Osteoblast (primary cell): Measurements from ENCODE around the gene PDLIM5. TPM values are rescaled to one million over a fixed set of nuclear protein-coding genes. Genes with fewer than 3 reads are reported as not detected.
"Not testable (repeated sequence)": the region's sequence is repeated elsewhere in the genome, so short reads cannot be mapped to it uniquely, and the experiment has no call there.

ENCODE experiments used
- DNase-seq: peaks from one replicate; pipeline ENCODE4 v3.0.0; 2011; ENCODE audit warnings: low spot score, mixed read lengths; ENCODE audit not compliant: insufficient read length; ENCODE audit errors: missing footprints
- H2AFZ ChIP-seq: 2 replicates; pipeline ENCODE4 v1.6.0; 2011; ENCODE audit warnings: mild to moderate bottlenecking, low read length
- H3K27ac ChIP-seq: 2 replicates; pipeline ENCODE4 v1.5.1; 2011; ENCODE audit warnings: mild to moderate bottlenecking, low read depth, low read length, moderate library complexity
- H3K27me3 ChIP-seq: 2 replicates; pipeline ENCODE4 v1.6.0; 2012; ENCODE audit warnings: mild to moderate bottlenecking, control low read depth, inconsistent platforms, low read length, moderate library complexity; ENCODE audit not compliant: insufficient read depth
- H3K36me3 ChIP-seq: 2 replicates; pipeline ENCODE4 v1.5.1; 2011; ENCODE audit warnings: mild to moderate bottlenecking, low read length, control low read depth, moderate library complexity; ENCODE audit not compliant: insufficient read depth
- H3K4me1 ChIP-seq: 2 replicates; pipeline ENCODE4 v1.5.1; 2011; ENCODE audit warnings: mild to moderate bottlenecking, low read length, control low read depth, moderate library complexity; ENCODE audit not compliant: insufficient read depth
- H3K4me2 ChIP-seq: 2 replicates; pipeline ENCODE4 v1.6.0; 2011; ENCODE audit warnings: mild to moderate bottlenecking, low read length; ENCODE audit not compliant: insufficient read depth
- H3K4me3 ChIP-seq: fragments of 200-600 bp; sonication (generic); 3 replicates; pipeline ENCODE4 v1.5.1; 2012; ENCODE audit warnings: mild to moderate bottlenecking, low read length, inconsistent platforms; ENCODE audit not compliant: insufficient read depth
- H3K79me2 ChIP-seq: 2 replicates; pipeline ENCODE4 v1.6.0; 2012; ENCODE audit warnings: mild to moderate bottlenecking, low read length, control low read depth, inconsistent platforms; ENCODE audit not compliant: insufficient read depth
- H3K9me3 ChIP-seq: 2 replicates; pipeline ENCODE4 v1.5.1; 2011; ENCODE audit warnings: low read depth, low read length, control low read depth
- H4K20me1 ChIP-seq: 2 replicates; pipeline ENCODE4 v1.6.0; 2012; ENCODE audit warnings: mild to moderate bottlenecking, low read length, control low read depth; ENCODE audit not compliant: insufficient read depth
- total RNA-seq: library from RNA; depleted of rRNA; stranded (reverse); fragments of >200 nt; gene quantifications from 2 replicates; pipeline ENCODE4 v1.2.3, GENCODE V29; 2012
- TF ChIP-seq, protein P1 (sequence below): IDR thresholded peaks from 2 replicates; pipeline ENCODE4 v1.5.1; 2011; ENCODE audit warnings: mild to moderate bottlenecking, low read depth, low read length, moderate library complexity; ENCODE audit errors: extremely low read depth

Gene PDLIM5
- total RNA-seq, 1 donor, result 312 TPM

- no peak overlapping the region for H2AFZ ChIP-seq
- no peak overlapping the region for H3K27ac ChIP-seq
- peaks cover 71% of the 10 kb centered on the region for H3K36me3 ChIP-seq
- peaks cover 66% of the 10 kb centered on the region for H3K79me2 ChIP-seq
- no peaks in the 10 kb centered on the region for H3K9me3 ChIP-seq
- H3K4me1 ChIP-seq, result no peaks in the 10 kb centered on the region
- H4K20me1 ChIP-seq, result peaks cover 10% of the 10 kb centered on the region
- no peak overlapping the region for H3K4me2 ChIP-seq
- TF ChIP-seq, protein P1, sequence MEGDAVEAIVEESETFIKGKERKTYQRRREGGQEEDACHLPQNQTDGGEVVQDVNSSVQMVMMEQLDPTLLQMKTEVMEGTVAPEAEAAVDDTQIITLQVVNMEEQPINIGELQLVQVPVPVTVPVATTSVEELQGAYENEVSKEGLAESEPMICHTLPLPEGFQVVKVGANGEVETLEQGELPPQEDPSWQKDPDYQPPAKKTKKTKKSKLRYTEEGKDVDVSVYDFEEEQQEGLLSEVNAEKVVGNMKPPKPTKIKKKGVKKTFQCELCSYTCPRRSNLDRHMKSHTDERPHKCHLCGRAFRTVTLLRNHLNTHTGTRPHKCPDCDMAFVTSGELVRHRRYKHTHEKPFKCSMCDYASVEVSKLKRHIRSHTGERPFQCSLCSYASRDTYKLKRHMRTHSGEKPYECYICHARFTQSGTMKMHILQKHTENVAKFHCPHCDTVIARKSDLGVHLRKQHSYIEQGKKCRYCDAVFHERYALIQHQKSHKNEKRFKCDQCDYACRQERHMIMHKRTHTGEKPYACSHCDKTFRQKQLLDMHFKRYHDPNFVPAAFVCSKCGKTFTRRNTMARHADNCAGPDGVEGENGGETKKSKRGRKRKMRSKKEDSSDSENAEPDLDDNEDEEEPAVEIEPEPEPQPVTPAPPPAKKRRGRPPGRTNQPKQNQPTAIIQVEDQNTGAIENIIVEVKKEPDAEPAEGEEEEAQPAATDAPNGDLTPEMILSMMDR, result no peak
- DNase-seq, result no peak
- no peaks in the 10 kb centered on the region for H3K27me3 ChIP-seq
- H3K4me3 ChIP-seq, result no peak overlapping the region
Measured at GRCh38 chr4:94626942-94627341, 175.2 kb downstream of the PDLIM5 start.

- H4K20me1 ChIP-seq, DNase-seq, H3K27ac ChIP-seq, H2AFZ ChIP-seq, H3K4me3 ChIP-seq, H3K9me3 ChIP-seq, H3K4me2 ChIP-seq, H3K4me1 ChIP-seq, H3K27me3 ChIP-seq: not testable (repeated sequence)
- H3K79me2 ChIP-seq, result peaks cover 69% of the 10 kb centered on the region
- H3K36me3 ChIP-seq, result peaks cover 60% of the 10 kb centered on the region
Measured at GRCh38 chr4:94629058-94629457, 177.3 kb downstream of the PDLIM5 start.

GRCh38 chr4:94629837-94630236, 178.1 kb downstream of the PDLIM5 start:
- no peak overlapping the region for H2AFZ ChIP-seq
- DNase-seq, result no peak
- peaks cover 66% of the 10 kb centered on the region for H3K79me2 ChIP-seq
- peaks cover 52% of the 10 kb centered on the region for H3K36me3 ChIP-seq
- H4K20me1 ChIP-seq, result peaks cover 7% of the 10 kb centered on the region
- H3K9me3 ChIP-seq, result no peaks in the 10 kb centered on the region
- H3K4me1 ChIP-seq, result peaks cover 8% of the 10 kb centered on the region
- H3K27me3 ChIP-seq, result no peaks in the 10 kb centered on the region
- TF ChIP-seq, protein P1, result no peak
- H3K4me3 ChIP-seq, result no peak overlapping the region
- H3K4me2 ChIP-seq, result no peak overlapping the region
- no peak overlapping the region for H3K27ac ChIP-seq

GRCh38 chr4:94634271-94634670, 182.5 kb downstream of the PDLIM5 start:
- Histone ChIP-seq H3K4me3 (no peak overlapping the region), H3K4me1 (peaks cover 21% of the 10 kb centered on the region), H3K27ac (peak overlapping the region; percentile 2), H4K20me1 (peaks cover 2% of the 10 kb centered on the region), H3K36me3 (peaks cover 40% of the 10 kb centered on the region), H3K27me3 (no peaks in the 10 kb centered on the region), H3K4me2 (no peak overlapping the region), H3K79me2 (peaks cover 58% of the 10 kb centered on the region), H2AFZ (no peak overlapping the region), H3K9me3 (no peaks in the 10 kb centered on the region)
- TF ChIP-seq, protein P1, result no peak
- DNase-seq, result no peak
